Calu3 (cell line): ENCODE measurements around the gene LRBA. TPM values are rescaled to one million over a fixed set of nuclear protein-coding genes. Genes with fewer than 3 reads are reported as not detected.

Source experiments
- BruUV-seq: library from RNA; stranded (reverse); fragments of 400-500 nt; replicated peaks from 2 replicates; lab custom pipeline; 2021; lab: Mats Ljungman, UMichigan
- CTCF ChIA-PET: fragments of 300-600 bp; sonication (Branson Sonifier 250); formaldehyde crosslinking; loops from one replicate; lab custom pipeline; 2022; ENCODE audit warnings: antibody characterized with exemption; lab: Charles Lee
- DNase-seq: peaks from one replicate; pipeline ENCODE4 v3.0.0; 2022
- H3K27ac Mint-ChIP-seq: one replicate; pipeline ENCODE4 v1.8.0; 2022; ENCODE audit warnings: mixed read lengths; ENCODE audit not compliant: unreplicated experiment
- H3K27me3 Mint-ChIP-seq: one replicate; pipeline ENCODE4 v1.8.0; 2022; ENCODE audit warnings: mixed read lengths; ENCODE audit not compliant: unreplicated experiment
- H3K36me3 Mint-ChIP-seq: one replicate; pipeline ENCODE4 v1.8.0; 2022; ENCODE audit warnings: mild to moderate bottlenecking, moderate library complexity, mixed read lengths; ENCODE audit not compliant: insufficient read depth, unreplicated experiment
- H3K4me1 Mint-ChIP-seq: one replicate; pipeline ENCODE4 v1.8.0; 2022; ENCODE audit warnings: mild to moderate bottlenecking, low read depth, mixed read lengths; ENCODE audit not compliant: unreplicated experiment
- H3K4me3 Mint-ChIP-seq: one replicate; pipeline ENCODE4 v1.8.0; 2022; ENCODE audit warnings: mild to moderate bottlenecking, low read depth, moderate library complexity, mixed read lengths; ENCODE audit not compliant: unreplicated experiment
- H3K9me3 Mint-ChIP-seq: one replicate; pipeline ENCODE4 v1.8.0; 2022; ENCODE audit warnings: low read depth, mixed read lengths; ENCODE audit not compliant: unreplicated experiment
- intact Hi-C: fragments of 100-400 bp; cut with micrococcal nuclease; formaldehyde crosslinking; loops from one replicate; pipeline ENCODE4 v1.10.0; 2022; ENCODE audit not compliant: unreplicated experiment
- total RNA-seq: library from RNA; stranded (reverse); gene quantifications from 2 replicates; pipeline ENCODE4 v1.2.3, GENCODE V29; 2022
- TF ChIP-seq, protein P1 (sequence below): fragments of 200-600 bp; IDR thresholded peaks from one replicate; pipeline ENCODE4 v1.8.0; 2022; ENCODE audit warnings: antibody characterized with exemption; ENCODE audit not compliant: unreplicated experiment

LRBA gene
- total RNA-seq, 1 experiment from 2014 or later = 49.0 TPM

GRCh38 chr4:150683775-150684350, 331.2 kb downstream of the LRBA start:
- CTCF ChIA-PET = no interaction called here
- peak overlapping the region; percentile 69 for H3K27ac Mint-ChIP-seq
- TF ChIP-seq, protein P1, sequence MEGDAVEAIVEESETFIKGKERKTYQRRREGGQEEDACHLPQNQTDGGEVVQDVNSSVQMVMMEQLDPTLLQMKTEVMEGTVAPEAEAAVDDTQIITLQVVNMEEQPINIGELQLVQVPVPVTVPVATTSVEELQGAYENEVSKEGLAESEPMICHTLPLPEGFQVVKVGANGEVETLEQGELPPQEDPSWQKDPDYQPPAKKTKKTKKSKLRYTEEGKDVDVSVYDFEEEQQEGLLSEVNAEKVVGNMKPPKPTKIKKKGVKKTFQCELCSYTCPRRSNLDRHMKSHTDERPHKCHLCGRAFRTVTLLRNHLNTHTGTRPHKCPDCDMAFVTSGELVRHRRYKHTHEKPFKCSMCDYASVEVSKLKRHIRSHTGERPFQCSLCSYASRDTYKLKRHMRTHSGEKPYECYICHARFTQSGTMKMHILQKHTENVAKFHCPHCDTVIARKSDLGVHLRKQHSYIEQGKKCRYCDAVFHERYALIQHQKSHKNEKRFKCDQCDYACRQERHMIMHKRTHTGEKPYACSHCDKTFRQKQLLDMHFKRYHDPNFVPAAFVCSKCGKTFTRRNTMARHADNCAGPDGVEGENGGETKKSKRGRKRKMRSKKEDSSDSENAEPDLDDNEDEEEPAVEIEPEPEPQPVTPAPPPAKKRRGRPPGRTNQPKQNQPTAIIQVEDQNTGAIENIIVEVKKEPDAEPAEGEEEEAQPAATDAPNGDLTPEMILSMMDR = no peak
- no peaks in the 10 kb centered on the region for H3K36me3 Mint-ChIP-seq
- H3K4me3 Mint-ChIP-seq = no peak overlapping the region
- no TSS peak for BruUV-seq
- intact Hi-C loops = no loop called here
- H3K9me3 Mint-ChIP-seq = no peaks in the 10 kb centered on the region
- H3K4me1 Mint-ChIP-seq = no peaks in the 10 kb centered on the region
- no peaks in the 10 kb centered on the region for H3K27me3 Mint-ChIP-seq
- DNase-seq = no peak

DNA sequence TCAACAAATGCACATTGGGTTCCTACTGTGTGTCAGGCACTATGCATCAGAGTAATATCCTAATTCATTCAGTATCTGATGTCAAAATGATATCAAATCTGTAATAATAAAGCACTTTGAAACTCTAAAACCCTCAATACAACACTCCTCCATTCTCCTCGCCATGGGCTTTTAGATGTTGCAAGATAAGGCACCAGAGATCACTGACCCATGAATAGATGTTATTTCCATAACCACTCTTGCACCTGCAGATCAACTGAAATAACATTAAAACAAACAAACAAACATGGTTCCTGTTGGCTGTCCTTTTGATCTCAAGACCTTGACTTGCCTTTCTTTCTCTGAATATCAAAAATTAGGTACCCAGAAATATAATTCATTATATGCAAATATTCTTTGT, 333.0 kb downstream of the LRBA start:
- Mint-ChIP-seq H3K4me1 (no peaks in the 10 kb centered on the region), H3K27ac (no peak overlapping the region), H3K27me3 (no peaks in the 10 kb centered on the region), H3K9me3 (no peaks in the 10 kb centered on the region), H3K4me3 (no peak overlapping the region), H3K36me3 (no peaks in the 10 kb centered on the region)
- intact Hi-C loops = no loop called here
- CTCF ChIA-PET = no interaction called here
- TF ChIP-seq, protein P1 = no peak
- DNase-seq = no peak
- BruUV-seq = no TSS peak

- no peaks in the 10 kb centered on the region for H3K4me1 Mint-ChIP-seq
- CTCF ChIA-PET = no interaction called here
- no TSS peak for BruUV-seq
- no peaks in the 10 kb centered on the region for H3K36me3 Mint-ChIP-seq
- H3K27me3 Mint-ChIP-seq = no peaks in the 10 kb centered on the region
- H3K4me3 Mint-ChIP-seq = no peak overlapping the region
- H3K9me3 Mint-ChIP-seq = no peaks in the 10 kb centered on the region
- DNase-seq = no peak
- intact Hi-C loops = no loop called here
- no peak overlapping the region for H3K27ac Mint-ChIP-seq
- TF ChIP-seq, protein P1 = no peak
Observed at GRCh38 chr4:150681063-150681462, 334.0 kb downstream of the LRBA start.

DNA sequence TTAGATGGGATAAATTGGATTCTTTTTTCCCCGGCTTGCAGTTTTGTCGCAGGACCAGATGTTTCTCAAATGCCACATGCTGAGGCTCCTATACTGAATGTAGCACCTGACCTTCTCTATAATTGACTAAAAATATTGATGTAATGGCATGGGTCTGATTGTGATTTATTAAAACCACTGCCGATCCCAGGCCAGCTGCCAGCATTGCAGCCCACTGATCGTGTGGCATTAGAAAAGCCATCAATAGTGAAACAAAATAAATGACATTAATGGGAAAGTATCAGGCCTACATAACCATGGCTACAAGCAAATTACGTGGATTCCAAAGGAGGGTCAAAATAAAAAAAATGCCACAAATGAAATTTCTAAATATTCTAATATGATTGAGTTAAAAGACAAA, 334.4 kb downstream of the LRBA start:
- no peaks in the 10 kb centered on the region for H3K4me1 Mint-ChIP-seq
- H3K9me3 Mint-ChIP-seq = no peaks in the 10 kb centered on the region
- H3K36me3 Mint-ChIP-seq = no peaks in the 10 kb centered on the region
- no TSS peak for BruUV-seq
- no peaks in the 10 kb centered on the region for H3K27me3 Mint-ChIP-seq
- intact Hi-C loops = no loop called here
- TF ChIP-seq, protein P1 = no peak
- no peak overlapping the region for H3K4me3 Mint-ChIP-seq
- no peak for DNase-seq
- CTCF ChIA-PET = no interaction called here
- no peak overlapping the region for H3K27ac Mint-ChIP-seq
